Gastroesophageal sphincter (tissue), 4 donors: Measurements from ENCODE around the gene NHEJ1. TPM values are rescaled to one million over a fixed set of nuclear protein-coding genes. Genes with fewer than 3 reads are reported as not detected.

ENCODE experiments used
- ATAC-seq: fragments of 150-250 bp; one replicate; pipeline ENCODE4 v1.9.1; 2016; ENCODE audit warnings: mild to moderate bottlenecking, moderate library complexity
- H3K27ac ChIP-seq, 4 donors: fragments of 200-600 bp; sonication (generic) in 3 of 4; 1 replicate in 3 of 4; 2 replicates in 1 of 4; pipeline ENCODE4 v1.5.1; 2016 to 2019
- H3K27me3 ChIP-seq: fragments of 200-600 bp; sonication (generic); one replicate; pipeline ENCODE4 v1.5.1; 2019
- H3K36me3 ChIP-seq, 2 donors: fragments of 200-600 bp; sonication (generic); one replicate each; pipeline ENCODE4 v1.5.1; 2019; ENCODE audit warnings: control low read depth in 1 of 2
- H3K4me1 ChIP-seq, 3 donors: fragments of 200-600 bp; sonication (generic); 1 replicate in 2 of 3; 2 replicates in 1 of 3; pipeline ENCODE4 v1.5.1; 2016 to 2019; ENCODE audit warnings: control low read depth in 2 of 3
- H3K4me3 ChIP-seq, 2 donors: fragments of 200-600 bp; sonication (generic); one replicate each; pipeline ENCODE4 v1.5.1; 2019; ENCODE audit warnings: mild to moderate bottlenecking in 1 of 2, moderate library complexity in 1 of 2
- H3K9me3 ChIP-seq, 3 donors: fragments of 200-600 bp; sonication (generic); one replicate each; pipeline ENCODE4 v1.5.1; 2017 to 2019; ENCODE audit warnings: control low read depth in 2 of 3
- CTCF ChIP-seq, 4 experiments: fragments of 200-600 bp in 2 of 4; fragments of 450-650 bp in 2 of 4; sonication (generic) in 1 of 4; IDR thresholded peaks; one replicate each; pipeline ENCODE4 v1.5.1; 2017 to 2019; ENCODE audit warnings: antibody characterized with exemption in 4 of 4, mild to moderate bottlenecking in 2 of 4, moderate library complexity in 2 of 4
- EP300 ChIP-seq: sonication (generic); formaldehyde crosslinking; IDR thresholded peaks from one replicate; pipeline ENCODE4 v1.6.1; 2017; ENCODE audit warnings: antibody characterized with exemption, mild to moderate bottlenecking
- POLR2A ChIP-seq, 2 donors: fragments of 450-650 bp; IDR thresholded peaks; one replicate each; pipeline ENCODE4 v1.6.1; 2017; ENCODE audit warnings: antibody characterized with exemption in 2 of 2, mild to moderate bottlenecking in 2 of 2, moderate library complexity in 1 of 2
- POLR2AphosphoS5 ChIP-seq: sonication (generic); formaldehyde crosslinking; IDR thresholded peaks from one replicate; pipeline ENCODE4 v1.6.1; 2017; ENCODE audit warnings: antibody characterized with exemption
- WGBS, 2 donors: methylation state at CpG; one replicate each; pipeline ENCODE4 v1.1.5; 2018; ENCODE audit warnings: low coverage in 1 of 2; 5-methylcytosine and 5-hydroxymethylcytosine counted together
- total RNA-seq, 4 donors: library from RNA; depleted of rRNA; stranded (reverse); fragments of >200 nt; gene quantifications; one replicate each; pipeline ENCODE4 v1.1.0, GENCODE V29; 2016

Gene NHEJ1
- total RNA-seq, 4 donors from 2014 or later, result 12.8 to 25.5 (median 17.4) TPM

- TF ChIP-seq EP300, result no peak
- TF ChIP-seq POLR2AphosphoS5, result no peak
- TF ChIP-seq POLR2A (IDR thresholded peaks at IDR 0.05), result no peak
- TF ChIP-seq CTCF (IDR thresholded peaks at IDR 0.05), result no peak
- Histone ChIP-seq H3K27me3 (peaks cover 79% of the 10 kb centered on the region), H3K4me1 (no peaks in the 10 kb centered on the region), H3K27ac (no peak overlapping the region), H3K4me3 (no peak overlapping the region), H3K36me3 (no peaks in the 10 kb centered on the region), H3K9me3 (no peaks in the 10 kb centered on the region)
- WGBS, 2 donors, result 43 to 56% methylated on average over 3 to 6 of the region's 8 CpGs
- ATAC-seq, result no peak
Measured at GRCh38 chr2:219037783-219038499, 122.7 kb downstream of the NHEJ1 start.

GRCh38 chr2:219035942-219036341 is 124.7 kb downstream of the NHEJ1 start:
- 53 to 60% methylated on average over 2 of the region's 2 CpGs for WGBS, 2 donors
- ATAC-seq, result no peak
- peaks cover 79% of the 10 kb centered on the region for H3K27me3 ChIP-seq

GRCh38 chr2:219034823-219035222 is 125.8 kb downstream of the NHEJ1 start:
- H3K9me3 ChIP-seq, result no peaks in the 10 kb centered on the region
- 36 to 49% methylated on average over 6 of the region's 6 CpGs for WGBS, 2 donors
- H3K27ac ChIP-seq, result no peak overlapping the region
- TF ChIP-seq EP300, result no peak
- TF ChIP-seq POLR2AphosphoS5, result no peak
- TF ChIP-seq CTCF (IDR thresholded peaks at IDR 0.05), result no peak
- TF ChIP-seq POLR2A (IDR thresholded peaks at IDR 0.05), result no peak
- peaks cover 79% of the 10 kb centered on the region for H3K27me3 ChIP-seq
- H3K36me3 ChIP-seq, result no peaks in the 10 kb centered on the region
- no peak overlapping the region for H3K4me3 ChIP-seq
- no peak for ATAC-seq
- no peaks in the 10 kb centered on the region for H3K4me1 ChIP-seq

More at GRCh38 chr2:219035942-219036341, 124.7 kb downstream of the NHEJ1 start:
- Histone ChIP-seq H3K4me3 (no peak overlapping the region), H3K4me1 (no peaks in the 10 kb centered on the region), H3K27ac (no peak overlapping the region), H3K36me3 (no peaks in the 10 kb centered on the region), H3K9me3 (no peaks in the 10 kb centered on the region)
- no peak for TF ChIP-seq POLR2AphosphoS5
- TF ChIP-seq CTCF (IDR thresholded peaks at IDR 0.05), result no peak
- TF ChIP-seq EP300, result no peak
- TF ChIP-seq POLR2A (IDR thresholded peaks at IDR 0.05), result no peak

GRCh38 chr2:219032051-219032745 is 128.4 kb downstream of the NHEJ1 start:
- no peaks in the 10 kb centered on the region for H3K4me1 ChIP-seq
- 40 to 71% methylated on average over 1 to 7 of the region's 23 CpGs for WGBS, 2 donors

More at GRCh38 chr2:219032051-219032745, 128.4 kb downstream of the NHEJ1 start:
- TF ChIP-seq CTCF (IDR thresholded peaks at IDR 0.05) (no peak), EP300 (no peak), POLR2A (IDR thresholded peaks at IDR 0.05) (no peak), POLR2AphosphoS5 (no peak)
- ATAC-seq, result no peak
- H3K36me3 ChIP-seq, result no peaks in the 10 kb centered on the region
- H3K27me3 ChIP-seq, result peaks cover 77% of the 10 kb centered on the region
- H3K4me3 ChIP-seq, result no peak overlapping the region
- no peaks in the 10 kb centered on the region for H3K9me3 ChIP-seq
- no peak overlapping the region for H3K27ac ChIP-seq
